GM13977 (cell line): ENCODE measurements around the gene RFC4.
"Not testable (repeated sequence)": the region's sequence is repeated elsewhere in the genome, so short reads cannot be mapped to it uniquely, and the experiment has no call there.

ENCODE experiments used
- DNase-seq: peaks from one replicate; pipeline ENCODE4 v3.0.0; 2012; ENCODE audit warnings: low spot score
- in situ Hi-C: fragments of 300-500 bp; cut with MboI; formaldehyde crosslinking; loops from one replicate; pipeline ENCODE4 v1.12.0; 2022; ENCODE audit warnings: low sequenced_read_pairs, low pct_unique_long_range_greater_than_20kb, mixed read lengths, inconsistent platforms; ENCODE audit not compliant: unreplicated experiment
- TF ChIP-seq, protein P1 (sequence below): IDR thresholded peaks from 2 replicates; pipeline ENCODE4 v1.5.1; 2012; ENCODE audit warnings: mild to moderate bottlenecking, control low read depth; ENCODE audit not compliant: insufficient read depth; ENCODE audit errors: extremely low read depth, missing control alignments

The RFC4 gene, protein sequence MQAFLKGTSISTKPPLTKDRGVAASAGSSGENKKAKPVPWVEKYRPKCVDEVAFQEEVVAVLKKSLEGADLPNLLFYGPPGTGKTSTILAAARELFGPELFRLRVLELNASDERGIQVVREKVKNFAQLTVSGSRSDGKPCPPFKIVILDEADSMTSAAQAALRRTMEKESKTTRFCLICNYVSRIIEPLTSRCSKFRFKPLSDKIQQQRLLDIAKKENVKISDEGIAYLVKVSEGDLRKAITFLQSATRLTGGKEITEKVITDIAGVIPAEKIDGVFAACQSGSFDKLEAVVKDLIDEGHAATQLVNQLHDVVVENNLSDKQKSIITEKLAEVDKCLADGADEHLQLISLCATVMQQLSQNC

DNA sequence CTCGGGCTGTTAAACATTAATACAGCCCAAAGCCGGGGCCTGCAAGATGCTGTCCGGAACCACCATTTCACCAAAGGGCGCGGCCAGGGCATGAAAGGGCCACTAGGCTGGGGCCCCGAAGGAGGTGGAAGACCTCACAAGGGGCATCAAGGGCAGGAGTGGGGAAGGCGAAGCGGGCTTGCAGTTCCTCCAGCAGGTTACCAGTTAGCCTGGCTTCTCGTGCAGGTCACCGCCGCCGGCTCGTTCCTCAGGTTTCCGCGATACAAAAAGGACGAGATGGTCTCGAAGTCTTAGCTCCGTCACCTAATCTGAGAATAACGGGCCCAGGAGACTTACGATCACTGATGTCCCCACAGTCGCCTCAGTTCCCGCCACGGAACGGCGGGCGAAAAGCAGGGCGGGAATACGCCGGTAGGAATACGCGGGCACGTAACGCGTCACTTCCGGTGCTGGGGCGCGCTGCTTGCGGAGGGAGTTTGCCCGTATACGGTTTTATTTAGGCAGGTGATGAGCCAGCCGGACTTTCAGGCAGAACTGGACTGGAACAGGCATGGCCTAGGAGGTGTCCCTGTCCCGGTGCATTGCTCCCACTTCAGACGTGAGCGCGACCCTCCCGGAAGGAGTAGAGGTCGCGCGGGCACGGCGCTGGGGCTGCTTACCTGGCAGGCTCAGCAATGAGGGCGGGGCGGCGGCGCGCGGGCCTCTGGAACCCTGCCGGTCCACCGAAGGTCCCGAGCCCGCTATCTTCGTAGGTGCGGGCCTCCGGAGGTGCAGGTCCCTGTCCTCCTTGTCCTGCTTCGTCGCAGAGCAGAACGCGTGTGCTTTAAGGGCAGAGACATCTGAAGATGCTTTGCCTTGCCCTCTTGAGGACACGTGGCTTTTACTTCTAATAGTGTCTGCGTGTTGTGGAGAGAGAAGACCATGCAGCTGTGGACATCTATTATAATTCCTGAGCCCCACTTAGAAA lies at the start of gene RFC4:
Gene RFC4, minus strand, starts transcription at position 394 of the 967 bp plus-strand sequence. CDS start 1,769 bp downstream, outside the sequence.
- TF ChIP-seq, protein P1, sequence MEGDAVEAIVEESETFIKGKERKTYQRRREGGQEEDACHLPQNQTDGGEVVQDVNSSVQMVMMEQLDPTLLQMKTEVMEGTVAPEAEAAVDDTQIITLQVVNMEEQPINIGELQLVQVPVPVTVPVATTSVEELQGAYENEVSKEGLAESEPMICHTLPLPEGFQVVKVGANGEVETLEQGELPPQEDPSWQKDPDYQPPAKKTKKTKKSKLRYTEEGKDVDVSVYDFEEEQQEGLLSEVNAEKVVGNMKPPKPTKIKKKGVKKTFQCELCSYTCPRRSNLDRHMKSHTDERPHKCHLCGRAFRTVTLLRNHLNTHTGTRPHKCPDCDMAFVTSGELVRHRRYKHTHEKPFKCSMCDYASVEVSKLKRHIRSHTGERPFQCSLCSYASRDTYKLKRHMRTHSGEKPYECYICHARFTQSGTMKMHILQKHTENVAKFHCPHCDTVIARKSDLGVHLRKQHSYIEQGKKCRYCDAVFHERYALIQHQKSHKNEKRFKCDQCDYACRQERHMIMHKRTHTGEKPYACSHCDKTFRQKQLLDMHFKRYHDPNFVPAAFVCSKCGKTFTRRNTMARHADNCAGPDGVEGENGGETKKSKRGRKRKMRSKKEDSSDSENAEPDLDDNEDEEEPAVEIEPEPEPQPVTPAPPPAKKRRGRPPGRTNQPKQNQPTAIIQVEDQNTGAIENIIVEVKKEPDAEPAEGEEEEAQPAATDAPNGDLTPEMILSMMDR: no peak
- DNase-seq: peak; percentile 83
- in situ Hi-C loops: no loop called here

DNA sequence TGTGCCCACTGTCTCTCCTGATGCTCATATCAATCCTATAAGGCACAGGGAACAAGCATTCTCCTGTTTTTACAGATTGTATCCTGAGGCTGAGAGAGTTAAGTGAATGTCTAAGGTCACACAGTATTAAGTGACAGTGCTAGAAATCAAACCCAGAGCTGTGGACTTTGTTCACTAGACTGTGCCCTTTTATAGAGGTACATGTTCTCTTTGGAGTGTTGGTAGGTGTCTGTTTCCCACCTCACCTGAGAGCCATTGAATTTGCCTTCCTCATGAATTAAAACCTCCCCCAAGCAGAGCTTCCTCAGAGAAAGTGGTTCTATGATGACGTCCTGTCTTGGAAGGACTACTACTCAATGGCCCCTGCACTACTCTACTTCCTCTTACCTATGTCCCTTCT lies 48.7 kb upstream of the RFC4 start:
- TF ChIP-seq, protein P1: no peak
- DNase-seq: no peak
- in situ Hi-C loops: no loop called here

DNA sequence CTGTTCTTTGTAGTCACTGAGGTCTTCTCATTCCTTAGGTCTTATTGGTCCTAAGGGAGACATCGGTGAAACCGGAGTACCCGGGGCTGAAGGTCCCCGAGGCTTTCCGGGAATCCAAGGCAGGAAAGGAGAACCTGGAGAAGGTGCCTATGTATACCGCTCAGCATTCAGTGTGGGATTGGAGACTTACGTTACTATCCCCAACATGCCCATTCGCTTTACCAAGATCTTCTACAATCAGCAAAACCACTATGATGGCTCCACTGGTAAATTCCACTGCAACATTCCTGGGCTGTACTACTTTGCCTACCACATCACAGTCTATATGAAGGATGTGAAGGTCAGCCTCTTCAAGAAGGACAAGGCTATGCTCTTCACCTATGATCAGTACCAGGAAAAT lies 47.9 kb upstream of the RFC4 start:
- DNase-seq: no peak
- TF ChIP-seq, protein P1: no peak
- in situ Hi-C loops: no loop called here

DNA sequence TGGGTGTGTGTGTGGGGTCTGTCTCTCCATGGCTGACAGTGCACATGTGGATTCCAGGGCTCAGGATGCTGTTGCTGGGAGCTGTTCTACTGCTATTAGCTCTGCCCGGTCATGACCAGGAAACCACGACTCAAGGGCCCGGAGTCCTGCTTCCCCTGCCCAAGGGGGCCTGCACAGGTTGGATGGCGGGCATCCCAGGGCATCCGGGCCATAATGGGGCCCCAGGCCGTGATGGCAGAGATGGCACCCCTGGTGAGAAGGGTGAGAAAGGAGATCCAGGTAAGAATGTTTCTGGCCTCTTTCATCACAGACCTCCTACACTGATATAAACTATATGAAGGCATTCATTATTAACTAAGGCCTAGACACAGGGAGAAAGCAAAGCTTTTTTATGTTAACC lies 46.7 kb upstream of the RFC4 start:
- in situ Hi-C loops: no loop called here
- no peak for DNase-seq
- TF ChIP-seq, protein P1: no peak

DNA sequence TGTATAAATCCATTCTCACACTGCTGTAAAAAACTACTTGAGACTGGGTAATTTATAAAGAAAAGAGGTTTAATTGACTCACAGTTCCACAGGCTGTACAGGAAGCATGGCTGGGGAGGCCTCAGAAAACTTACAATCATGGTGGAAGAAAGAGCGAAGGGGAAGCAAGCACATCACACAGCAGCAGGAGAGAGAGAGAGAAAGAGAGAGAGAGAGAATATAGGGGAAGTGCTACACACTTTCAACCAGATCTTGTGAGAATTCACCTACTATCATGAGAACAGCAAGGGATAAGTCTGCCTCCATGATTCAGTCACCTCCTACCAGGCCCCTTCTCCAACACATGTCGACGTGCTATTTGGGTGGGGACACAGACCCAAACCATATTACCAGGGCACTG lies 45.6 kb upstream of the RFC4 start:
- in situ Hi-C loops, DNase-seq: not testable (repeated sequence)

DNA sequence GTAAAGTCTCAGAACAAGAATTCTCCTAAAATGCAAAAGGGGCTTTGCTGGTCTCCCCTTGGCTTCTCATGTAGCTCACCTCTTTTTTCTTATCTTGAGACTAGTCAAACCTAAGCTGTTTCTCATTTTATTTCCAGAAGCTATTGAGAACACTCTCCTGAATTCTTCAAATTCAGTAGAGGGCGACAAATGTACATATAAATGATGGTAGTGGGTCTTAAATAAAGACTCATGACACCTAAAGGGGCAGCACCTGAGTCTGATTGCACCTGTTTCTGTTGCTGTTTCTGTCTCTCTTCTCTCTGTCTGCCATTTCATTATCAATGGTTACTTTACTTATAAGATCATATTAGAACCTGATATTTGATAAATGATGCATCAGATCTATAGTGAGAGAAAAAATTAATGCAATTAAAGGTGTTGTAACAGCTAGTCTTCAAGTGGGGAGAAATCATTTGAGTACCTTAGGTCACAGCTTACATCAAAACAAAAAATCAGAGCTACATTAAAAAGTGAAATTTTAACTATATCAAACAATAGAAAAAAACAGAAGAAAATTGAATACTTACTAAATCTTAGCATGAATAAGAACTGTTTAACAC lies 43.2 kb upstream of the RFC4 start:
- peak; percentile 78 for DNase-seq
- TF ChIP-seq, protein P1: peak; percentile 58
- in situ Hi-C loops: loop anchor here (10.0 kb wide), 1 partner anchor 315 kb away; no protein-coding TSS in a partner anchor
